Smooth muscle cell (in vitro differentiated cells): ENCODE measurements around the gene SPATA20. TPM values are rescaled to one million over a fixed set of nuclear protein-coding genes. Genes with fewer than 3 reads are reported as not detected.

ENCODE experiments used
- DNase-seq: peaks from one replicate; lab custom pipeline; 2025; ENCODE audit not compliant: unreplicated experiment; lab: John Stamatoyannopoulos, UW
- H2AFZ ChIP-seq: fragments of 200-600 bp; sonication (generic); 2 replicates; pipeline ENCODE4 v1.6.0; 2016; ENCODE audit warnings: antibody characterized with exemption, low read depth, mild to moderate bottlenecking
- H3F3A ChIP-seq: fragments of 200-600 bp; sonication (generic); 2 replicates; pipeline ENCODE4 v1.6.0; 2017; ENCODE audit warnings: antibody characterized with exemption, low read depth
- H3K27ac ChIP-seq: fragments of 200-600 bp; sonication (generic); 2 replicates; pipeline ENCODE4 v1.5.1; 2016; ENCODE audit warnings: low read depth, mild to moderate bottlenecking
- H3K27me3 ChIP-seq: fragments of 200-600 bp; sonication (generic); 2 replicates; pipeline ENCODE4 v1.6.1; 2016; ENCODE audit warnings: low read depth, mild to moderate bottlenecking
- H3K36me3 ChIP-seq: fragments of 200-600 bp; sonication (generic); 2 replicates; pipeline ENCODE4 v1.5.1; 2016; ENCODE audit warnings: low read depth
- H3K4me1 ChIP-seq: fragments of 200-600 bp; sonication (generic); 2 replicates; pipeline ENCODE4 v1.5.1; 2016; ENCODE audit warnings: low read depth
- H3K4me2 ChIP-seq: fragments of 200-600 bp; sonication (generic); 2 replicates; pipeline ENCODE4 v1.6.0; 2016; ENCODE audit warnings: mild to moderate bottlenecking
- H3K4me3 ChIP-seq: fragments of 200-600 bp; sonication (generic); 2 replicates; pipeline ENCODE4 v1.5.1; 2016; ENCODE audit warnings: mild to moderate bottlenecking
- H3K79me2 ChIP-seq: fragments of 200-600 bp; sonication (generic); 2 replicates; pipeline ENCODE4 v1.6.0; 2016; ENCODE audit warnings: low read depth, mild to moderate bottlenecking
- H3K9ac ChIP-seq: fragments of 200-600 bp; sonication (generic); 2 replicates; pipeline ENCODE4 v1.6.0; 2016; ENCODE audit warnings: low read depth
- H3K9me3 ChIP-seq: fragments of 200-600 bp; sonication (generic); replicated peaks from 2 replicates; pipeline ENCODE4 v1.5.1; 2016; ENCODE audit warnings: low read depth
- H4K20me1 ChIP-seq: fragments of 200-600 bp; sonication (generic); 2 replicates; pipeline ENCODE4 v1.6.0; 2016; ENCODE audit warnings: low read depth
- CTCF ChIP-seq: fragments of 200-600 bp; sonication (generic); IDR thresholded peaks from 2 replicates; pipeline ENCODE4 v1.5.1; 2017; ENCODE audit warnings: borderline replicate concordance, mild to moderate bottlenecking, antibody characterized with exemption; ENCODE audit not compliant: insufficient read depth, poor library complexity, severe bottlenecking
- WGBS: methylation state at CpG from one replicate; pipeline ENCODE4 v1.1.7; 2016; ENCODE audit warnings: low lambda C conversion rate; 5-methylcytosine and 5-hydroxymethylcytosine counted together
- polyA plus RNA-seq: library from polyadenylated mRNA; unstranded; fragments of >200 nt; fragmentation: Nextera tagmentation; extraction: Ambion mirVana; gene quantifications from 2 replicates; pipeline ENCODE4 v1.2.1, GENCODE V29; 2016
- total RNA-seq: library from RNA; depleted of rRNA; stranded (reverse); fragments of >200 nt; gene quantifications from 2 replicates; pipeline ENCODE4 v1.2.3, GENCODE V29; 2014

SPATA20 gene
- total and polyA plus RNA-seq, 2 experiments from 2014 or later, result 61.0 to 62.7 TPM

- Histone ChIP-seq H3K27ac (no peak overlapping the region), H3F3A (peaks cover 3% of the 10 kb centered on the region), H3K4me1 (peaks cover 28% of the 10 kb centered on the region), H3K4me2 (no peak overlapping the region), H3K27me3 (peaks cover 44% of the 10 kb centered on the region), H2AFZ (no peak overlapping the region), H3K4me3 (no peak overlapping the region), H3K79me2 (no peaks in the 10 kb centered on the region), H4K20me1 (no peaks in the 10 kb centered on the region), H3K9me3 (no peaks in the 10 kb centered on the region), H3K36me3 (no peaks in the 10 kb centered on the region), H3K9ac (no peak overlapping the region)
- no peak for DNase-seq
- WGBS, result 71% methylated on average over 4 of the region's 4 CpGs
- no peak for TF ChIP-seq CTCF
Observed at GRCh38 chr17:50558091-50558490, 11.1 kb downstream of the SPATA20 start.

GRCh38 chr17:50558581-50558940 lies 11.6 kb downstream of the SPATA20 start:
- Histone ChIP-seq H3K4me2 (peak overlapping the region; percentile 87), H3K9me3 (no peaks in the 10 kb centered on the region), H2AFZ (no peak overlapping the region), H4K20me1 (no peaks in the 10 kb centered on the region), H3K27ac (no peak overlapping the region), H3K79me2 (no peaks in the 10 kb centered on the region), H3F3A (peaks cover 3% of the 10 kb centered on the region), H3K4me3 (peak overlapping the region; percentile 53), H3K27me3 (peaks cover 49% of the 10 kb centered on the region), H3K9ac (no peak overlapping the region), H3K36me3 (no peaks in the 10 kb centered on the region), H3K4me1 (peaks cover 28% of the 10 kb centered on the region)
- no peak for DNase-seq
- WGBS, result 14% methylated on average over 18 of the region's 18 CpGs
- no peak for TF ChIP-seq CTCF

- Histone ChIP-seq H2AFZ (no peak overlapping the region), H4K20me1 (no peaks in the 10 kb centered on the region), H3K9ac (no peak overlapping the region), H3K4me1 (peaks cover 28% of the 10 kb centered on the region), H3K27me3 (peaks cover 49% of the 10 kb centered on the region), H3K27ac (no peak overlapping the region), H3K4me3 (peak overlapping the region; percentile 53), H3K79me2 (no peaks in the 10 kb centered on the region), H3K9me3 (no peaks in the 10 kb centered on the region), H3K4me2 (peak overlapping the region; percentile 87), H3F3A (peaks cover 3% of the 10 kb centered on the region), H3K36me3 (no peaks in the 10 kb centered on the region)
- whole genome bisulfite sequencing, result 3% methylated on average over 51 of the region's 55 CpGs
- DNase-seq, result peak; percentile 13
- TF ChIP-seq CTCF, result no peak
Observed at GRCh38 chr17:50558941-50559614, 12.1 kb downstream of the SPATA20 start.

- 2% methylated on average over 21 of the region's 27 CpGs for WGBS
- Histone ChIP-seq H2AFZ (peak overlapping the region; percentile 13), H3K79me2 (no peaks in the 10 kb centered on the region), H3K36me3 (no peaks in the 10 kb centered on the region), H3K9ac (no peak overlapping the region), H3K27me3 (peaks cover 49% of the 10 kb centered on the region), H3K9me3 (no peaks in the 10 kb centered on the region), H4K20me1 (no peaks in the 10 kb centered on the region), H3F3A (peaks cover 3% of the 10 kb centered on the region), H3K4me1 (peaks cover 32% of the 10 kb centered on the region), H3K4me2 (peak overlapping the region; percentile 87), H3K27ac (no peak overlapping the region), H3K4me3 (peak overlapping the region; percentile 53)
- no peak for TF ChIP-seq CTCF
- DNase-seq, result peak; percentile 64
Observed at GRCh38 chr17:50559674-50560184, 12.8 kb downstream of the SPATA20 start.
